Calu3 (cell line): ENCODE results near the gene SEPHS2. TPM values are rescaled to one million over a fixed set of nuclear protein-coding genes. Genes with fewer than 3 reads are reported as not detected.

Experiments
- BruUV-seq: library from RNA; stranded (reverse); fragments of 400-500 nt; replicated peaks from 2 replicates; lab custom pipeline; 2021; lab: Mats Ljungman, UMichigan
- CTCF ChIA-PET: fragments of 300-600 bp; sonication (Branson Sonifier 250); formaldehyde crosslinking; loops from one replicate; lab custom pipeline; 2022; ENCODE audit warnings: antibody characterized with exemption; lab: Charles Lee
- DNase-seq: peaks from one replicate; pipeline ENCODE4 v3.0.0; 2022
- H3K27ac Mint-ChIP-seq: one replicate; pipeline ENCODE4 v1.8.0; 2022; ENCODE audit warnings: mixed read lengths; ENCODE audit not compliant: unreplicated experiment
- H3K27me3 Mint-ChIP-seq: one replicate; pipeline ENCODE4 v1.8.0; 2022; ENCODE audit warnings: mixed read lengths; ENCODE audit not compliant: unreplicated experiment
- H3K36me3 Mint-ChIP-seq: one replicate; pipeline ENCODE4 v1.8.0; 2022; ENCODE audit warnings: mild to moderate bottlenecking, moderate library complexity, mixed read lengths; ENCODE audit not compliant: insufficient read depth, unreplicated experiment
- H3K4me1 Mint-ChIP-seq: one replicate; pipeline ENCODE4 v1.8.0; 2022; ENCODE audit warnings: mild to moderate bottlenecking, low read depth, mixed read lengths; ENCODE audit not compliant: unreplicated experiment
- H3K4me3 Mint-ChIP-seq: one replicate; pipeline ENCODE4 v1.8.0; 2022; ENCODE audit warnings: mild to moderate bottlenecking, low read depth, moderate library complexity, mixed read lengths; ENCODE audit not compliant: unreplicated experiment
- H3K9me3 Mint-ChIP-seq: one replicate; pipeline ENCODE4 v1.8.0; 2022; ENCODE audit warnings: low read depth, mixed read lengths; ENCODE audit not compliant: unreplicated experiment
- intact Hi-C: fragments of 100-400 bp; cut with micrococcal nuclease; formaldehyde crosslinking; loops from one replicate; pipeline ENCODE4 v1.10.0; 2022; ENCODE audit not compliant: unreplicated experiment
- total RNA-seq: library from RNA; stranded (reverse); gene quantifications from 2 replicates; pipeline ENCODE4 v1.2.3, GENCODE V29; 2022
- TF ChIP-seq, protein P1 (sequence below): fragments of 200-600 bp; IDR thresholded peaks from one replicate; pipeline ENCODE4 v1.8.0; 2022; ENCODE audit warnings: antibody characterized with exemption; ENCODE audit not compliant: unreplicated experiment

SEPHS2 gene
- total RNA-seq, 1 experiment from 2014 or later = 85.0 TPM

DNA sequence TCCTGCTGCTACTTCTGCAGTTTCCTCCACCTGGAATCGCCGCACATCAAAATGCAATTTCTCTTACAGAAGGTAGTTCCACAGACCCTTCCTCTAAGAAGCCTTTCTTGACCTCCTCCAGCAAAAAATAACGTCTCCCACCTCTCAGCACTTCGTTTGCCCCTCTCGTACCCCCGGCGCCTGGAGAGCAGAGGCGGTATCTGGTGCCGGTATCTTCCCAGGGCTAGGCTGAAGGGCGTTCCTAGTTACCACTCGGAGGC lies 16.3 kb downstream of the SEPHS2 start:
- intact Hi-C loops = no loop called here
- CTCF ChIA-PET = interaction anchor here (0.6 to 2.4 kb wide), 31 partner anchors 11 to 410 kb away, joined by 3 to 33 read pairs (median 6); partner anchors contain the start of genes ALDOA, FBRS, PRR14 and TBC1D10B
- Mint-ChIP-seq H3K9me3 (no peaks in the 10 kb centered on the region), H3K4me3 (no peak overlapping the region), H3K4me1 (peaks cover 17% of the 10 kb centered on the region), H3K27ac (no peak overlapping the region), H3K27me3 (no peaks in the 10 kb centered on the region), H3K36me3 (peaks cover 30% of the 10 kb centered on the region)
- TF ChIP-seq, protein P1, sequence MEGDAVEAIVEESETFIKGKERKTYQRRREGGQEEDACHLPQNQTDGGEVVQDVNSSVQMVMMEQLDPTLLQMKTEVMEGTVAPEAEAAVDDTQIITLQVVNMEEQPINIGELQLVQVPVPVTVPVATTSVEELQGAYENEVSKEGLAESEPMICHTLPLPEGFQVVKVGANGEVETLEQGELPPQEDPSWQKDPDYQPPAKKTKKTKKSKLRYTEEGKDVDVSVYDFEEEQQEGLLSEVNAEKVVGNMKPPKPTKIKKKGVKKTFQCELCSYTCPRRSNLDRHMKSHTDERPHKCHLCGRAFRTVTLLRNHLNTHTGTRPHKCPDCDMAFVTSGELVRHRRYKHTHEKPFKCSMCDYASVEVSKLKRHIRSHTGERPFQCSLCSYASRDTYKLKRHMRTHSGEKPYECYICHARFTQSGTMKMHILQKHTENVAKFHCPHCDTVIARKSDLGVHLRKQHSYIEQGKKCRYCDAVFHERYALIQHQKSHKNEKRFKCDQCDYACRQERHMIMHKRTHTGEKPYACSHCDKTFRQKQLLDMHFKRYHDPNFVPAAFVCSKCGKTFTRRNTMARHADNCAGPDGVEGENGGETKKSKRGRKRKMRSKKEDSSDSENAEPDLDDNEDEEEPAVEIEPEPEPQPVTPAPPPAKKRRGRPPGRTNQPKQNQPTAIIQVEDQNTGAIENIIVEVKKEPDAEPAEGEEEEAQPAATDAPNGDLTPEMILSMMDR = no peak
- no peak for DNase-seq
- TSS peak; percentile 56 for BruUV-seq

DNA sequence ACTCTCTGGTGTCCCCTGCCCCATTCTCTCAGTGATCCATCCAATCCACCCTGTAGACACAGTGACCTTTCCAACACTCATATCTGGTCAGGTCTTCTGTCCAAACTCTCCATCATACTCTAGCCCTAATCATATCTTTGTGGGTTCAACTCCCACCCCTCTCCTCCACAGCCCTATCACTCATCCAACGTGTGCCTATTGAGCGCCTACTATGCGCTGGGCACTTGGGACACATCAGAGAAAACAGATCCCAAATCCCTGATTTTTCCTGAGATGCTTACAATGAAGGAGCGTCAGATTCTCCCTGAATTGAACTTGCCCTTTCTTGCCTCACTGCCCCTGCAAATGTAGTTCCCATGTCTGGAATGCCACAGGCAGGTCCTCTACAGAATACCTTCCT lies 17.6 kb downstream of the SEPHS2 start:
- BruUV-seq = no TSS peak
- Mint-ChIP-seq H3K27me3 (no peaks in the 10 kb centered on the region), H3K4me1 (peaks cover 17% of the 10 kb centered on the region), H3K4me3 (no peak overlapping the region), H3K27ac (peak overlapping the region; percentile 27), H3K36me3 (peaks cover 30% of the 10 kb centered on the region), H3K9me3 (no peaks in the 10 kb centered on the region)
- intact Hi-C loops = no loop called here
- TF ChIP-seq, protein P1 = no peak
- no peak for DNase-seq
- CTCF ChIA-PET = no interaction called here

DNA sequence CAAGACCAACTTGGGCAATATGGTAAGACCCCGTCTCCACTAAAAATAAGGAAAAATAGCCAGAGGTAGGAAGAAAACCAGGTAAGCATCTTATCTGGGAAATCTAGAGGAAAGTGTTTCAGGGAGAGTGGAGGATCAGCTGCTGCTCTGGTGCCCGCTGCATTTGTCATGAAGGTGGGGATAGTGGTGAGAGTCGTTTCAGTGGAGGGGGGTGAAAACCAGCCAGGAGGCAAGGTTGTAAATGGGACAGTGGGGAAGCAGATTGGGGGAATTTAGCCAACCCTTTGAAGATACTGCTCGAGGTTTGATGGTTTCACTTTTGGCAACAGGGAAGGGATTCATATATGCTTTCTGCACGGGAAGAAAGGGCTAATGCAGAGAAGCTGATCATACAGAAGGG lies 24.7 kb downstream of the SEPHS2 start:
- Mint-ChIP-seq H3K4me1 (peaks cover 18% of the 10 kb centered on the region), H3K36me3 (peaks cover 62% of the 10 kb centered on the region), H3K27me3 (no peaks in the 10 kb centered on the region), H3K9me3 (no peaks in the 10 kb centered on the region), H3K27ac (no peak overlapping the region), H3K4me3 (no peak overlapping the region)
- CTCF ChIA-PET = no interaction called here
- BruUV-seq = no TSS peak
- DNase-seq = no peak
- TF ChIP-seq, protein P1 = no peak
- intact Hi-C loops = no loop called here

DNA sequence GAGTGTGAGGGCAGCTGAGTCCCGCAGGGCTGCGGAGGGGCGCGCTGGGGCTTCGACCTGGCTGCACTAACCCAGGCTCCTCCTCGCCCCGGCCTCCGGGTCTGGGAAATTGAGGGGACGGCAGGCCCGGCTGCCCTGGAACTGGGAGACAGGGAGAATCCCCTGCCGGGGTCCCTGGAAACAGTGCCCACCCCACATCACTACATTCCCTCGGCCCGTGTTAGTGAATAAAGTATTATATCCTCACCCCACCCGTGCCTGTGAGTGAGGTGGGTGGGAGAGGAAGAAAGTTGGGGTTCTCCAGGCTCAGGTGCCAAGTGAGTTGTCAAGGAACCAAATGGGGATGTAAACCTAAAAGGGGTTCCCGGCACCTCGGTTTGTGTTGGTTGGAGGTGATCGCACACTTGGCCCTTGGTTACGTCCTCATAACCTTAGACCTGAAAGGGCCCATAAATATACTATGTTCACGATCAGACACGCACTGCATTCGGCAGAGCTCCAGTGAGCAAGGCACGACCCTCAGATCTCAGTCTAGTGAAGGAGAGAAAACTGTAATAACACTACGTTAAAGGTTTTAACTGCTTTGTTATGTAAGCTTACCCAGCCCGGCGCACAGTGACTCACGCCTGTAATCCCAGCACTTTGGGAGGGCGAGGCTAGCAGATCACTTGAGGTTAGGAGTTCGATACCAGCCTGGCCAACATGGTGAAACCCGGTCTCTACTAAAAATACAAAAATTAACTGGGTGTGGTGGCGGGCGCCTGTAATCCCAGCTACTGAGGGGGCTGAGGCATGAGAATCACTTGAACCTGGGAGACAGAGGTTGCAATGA lies 27.1 kb downstream of the SEPHS2 start:
- BruUV-seq = no TSS peak
- peak overlapping the region; percentile 64 for H3K4me3 Mint-ChIP-seq
- peaks cover 20% of the 10 kb centered on the region for H3K4me1 Mint-ChIP-seq
- peaks cover 61% of the 10 kb centered on the region for H3K36me3 Mint-ChIP-seq
- TF ChIP-seq, protein P1 = no peak
- intact Hi-C loops = no loop called here
- H3K9me3 Mint-ChIP-seq = no peaks in the 10 kb centered on the region
- H3K27me3 Mint-ChIP-seq = no peaks in the 10 kb centered on the region
- peak overlapping the region; percentile 14 for H3K27ac Mint-ChIP-seq
- CTCF ChIA-PET = interaction anchor here (0.5 to 2.6 kb wide), 11 partner anchors 9 to 354 kb away, joined by 3 to 33 read pairs (median 6); partner anchors contain the start of genes DCTPP1 and ZNF771
- DNase-seq = no peak
